NCI-H2081 (cell line): ENCODE measurements around the gene PIP4K2C.
A peak's percentile ranks its signal among the peaks of the same experiment; 100 is the strongest.

Experiments
- DNase-seq, 2 experiments: peaks; one replicate each; lab custom pipeline; 2025; lab: John Stamatoyannopoulos, UW

Gene PIP4K2C

DNA sequence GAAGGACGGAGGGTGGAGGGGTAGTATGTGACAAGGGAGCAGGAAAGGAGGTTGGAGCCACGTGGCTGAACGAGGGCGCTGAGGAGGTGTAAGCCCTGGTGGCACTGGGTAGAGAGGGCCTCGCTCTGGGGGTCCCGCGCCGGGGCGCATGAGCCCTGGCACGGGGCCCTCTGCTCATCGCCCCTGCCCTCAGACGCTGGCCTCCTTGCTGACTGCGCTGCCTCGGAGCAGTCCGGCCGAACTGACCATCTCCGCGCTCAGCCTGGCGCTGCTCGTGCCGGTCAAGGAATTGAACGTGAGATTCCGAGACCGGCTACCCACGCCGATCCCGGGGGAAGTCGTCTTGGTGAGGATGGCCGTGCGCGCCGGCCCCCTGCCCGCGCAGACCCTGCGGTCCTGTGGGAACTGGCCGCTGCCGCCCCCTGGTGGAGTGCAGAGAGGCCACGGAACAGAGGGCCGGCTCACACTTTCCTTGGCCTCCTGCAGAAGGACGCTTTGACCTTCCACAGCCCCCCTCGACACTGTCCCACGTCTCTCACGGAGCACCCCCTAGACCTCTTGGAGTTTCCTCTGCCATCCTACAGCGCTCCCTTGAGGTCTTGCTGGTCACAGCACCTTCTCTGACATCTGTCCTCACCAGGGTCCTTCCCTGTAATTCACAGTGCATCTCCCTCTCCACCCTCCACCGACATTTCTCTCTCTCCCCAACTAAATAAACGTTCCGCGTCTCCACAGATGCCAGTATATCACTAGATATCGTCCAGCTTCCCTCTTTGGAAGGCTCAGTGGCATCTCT is 30.7 kb downstream of the PIP4K2C start:
- peak; percentile 39 to 62 for DNase-seq

DNA sequence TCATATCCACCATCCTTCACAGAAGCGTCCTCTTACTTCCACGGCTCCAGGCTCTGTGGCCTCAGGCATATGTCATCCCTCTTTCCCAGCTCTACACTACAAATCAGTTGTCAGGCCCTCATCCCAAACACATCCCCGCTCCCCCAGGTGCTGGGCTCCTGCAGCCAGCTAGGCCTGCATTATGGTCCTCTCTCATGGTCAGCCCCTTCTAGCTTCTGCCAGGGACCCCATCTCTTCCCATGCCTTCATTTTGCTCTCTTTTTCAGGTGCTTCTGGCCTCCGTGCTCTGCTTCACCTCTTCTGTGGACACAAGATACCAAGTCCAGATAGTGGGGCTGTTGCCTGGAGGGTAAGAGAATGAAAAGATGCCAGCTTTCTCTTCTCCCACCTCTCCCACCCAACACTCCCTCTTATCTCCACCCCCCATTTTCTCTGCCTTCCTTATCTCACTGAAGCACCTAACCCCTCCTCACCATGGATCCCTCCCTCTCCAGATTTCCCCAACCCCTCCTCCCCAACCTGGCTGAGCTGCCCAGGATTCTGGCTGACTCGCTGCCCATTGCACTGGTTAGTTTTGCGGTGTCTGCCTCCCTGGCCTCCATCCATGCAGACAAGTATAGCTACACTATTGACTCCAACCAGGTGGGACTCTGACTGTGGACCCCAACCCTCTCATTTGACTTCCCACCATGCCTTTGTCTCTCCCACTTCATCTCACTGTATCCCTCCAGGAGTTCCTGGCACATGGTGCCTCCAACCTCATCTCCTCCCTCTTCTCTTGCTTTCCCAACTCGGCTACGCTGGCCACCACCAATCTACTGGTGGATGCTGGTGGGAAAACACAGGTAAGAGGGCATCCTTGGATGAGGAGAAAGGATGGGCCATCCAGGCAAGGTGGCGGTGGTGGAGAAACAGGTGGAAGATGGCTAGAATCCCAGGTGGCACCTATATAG is 31.6 kb downstream of the PIP4K2C start:
- DNase-seq: no peak

DNA sequence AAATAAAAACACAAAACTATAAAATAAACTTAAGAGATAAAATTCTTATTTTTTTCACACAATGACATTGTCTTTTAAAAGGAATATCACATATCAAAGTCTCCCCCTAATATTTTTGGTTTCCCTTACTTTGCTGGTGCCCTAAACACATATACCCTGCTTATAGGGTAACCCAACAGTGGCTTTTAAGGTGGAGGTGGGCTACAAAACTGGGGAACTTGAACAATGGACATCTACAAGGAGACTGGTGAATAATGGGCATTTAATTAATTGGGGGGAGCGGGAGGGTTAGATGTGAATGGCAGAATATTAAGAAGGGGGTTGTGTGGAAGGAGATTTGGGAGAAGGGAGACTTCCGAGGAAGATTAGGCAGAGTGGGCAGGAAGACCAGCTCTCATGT is 32.4 kb downstream of the PIP4K2C start:
- no peak for DNase-seq

DNA sequence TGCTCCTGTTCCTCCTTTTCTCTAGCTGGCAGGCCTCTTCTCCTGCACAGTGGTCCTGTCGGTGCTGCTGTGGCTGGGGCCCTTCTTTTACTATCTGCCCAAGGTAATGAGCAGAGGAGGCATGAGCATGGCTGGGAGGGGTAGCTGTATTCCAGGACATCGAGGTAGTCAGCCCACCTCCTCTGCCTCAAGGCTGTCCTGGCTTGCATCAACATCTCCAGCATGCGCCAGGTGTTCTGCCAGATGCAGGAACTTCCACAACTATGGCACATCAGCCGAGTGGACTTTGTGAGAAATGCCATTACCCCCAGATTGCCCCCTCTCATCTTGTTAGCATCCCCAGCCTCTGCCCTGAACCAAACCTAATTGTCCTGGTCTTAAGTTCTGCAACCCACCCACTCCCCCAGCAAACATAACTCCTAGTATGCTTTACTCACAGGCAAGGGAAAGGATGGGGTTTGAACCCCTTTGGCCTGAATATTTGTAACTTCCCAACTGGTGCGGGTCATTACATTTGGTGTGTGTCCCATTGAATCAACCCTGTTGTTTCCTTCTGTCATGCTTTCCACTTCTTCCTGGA is 32.9 kb downstream of the PIP4K2C start:
- no peak for DNase-seq

DNA sequence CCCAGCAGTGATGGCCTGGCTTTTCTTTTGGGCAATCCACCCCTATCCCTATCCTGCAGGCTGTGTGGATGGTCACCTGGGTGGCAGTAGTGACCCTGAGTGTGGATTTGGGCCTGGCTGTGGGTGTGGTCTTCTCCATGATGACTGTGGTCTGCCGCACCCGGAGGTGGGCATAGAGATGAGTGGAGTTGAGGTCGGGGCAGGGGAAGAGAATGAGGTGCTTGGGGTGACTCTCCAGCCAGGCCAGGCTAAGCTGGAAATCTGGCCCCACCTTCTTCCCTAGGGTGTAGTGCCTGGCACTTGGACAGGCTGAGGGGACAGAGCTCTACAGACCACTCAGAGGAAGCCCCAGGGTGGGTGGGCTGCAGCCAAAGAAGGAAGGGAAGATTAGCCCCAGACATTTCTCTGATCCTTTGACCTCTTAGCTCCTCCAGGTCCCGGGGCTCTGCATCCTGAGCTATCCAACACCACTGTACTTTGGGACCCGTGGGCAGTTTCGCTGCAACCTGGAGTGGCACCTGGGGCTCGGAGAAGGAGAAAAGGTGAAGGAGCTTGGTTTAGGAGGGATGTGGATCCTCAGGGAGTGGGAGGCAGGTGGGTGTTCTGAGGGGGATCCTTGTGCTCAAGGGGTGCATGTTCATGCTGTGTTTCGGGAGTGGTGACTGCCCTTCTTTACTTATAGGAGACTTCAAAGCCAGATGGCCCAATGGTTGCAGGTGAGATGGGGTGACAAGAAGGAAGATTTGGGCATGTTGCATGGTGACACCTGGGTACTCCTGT is 33.6 kb downstream of the PIP4K2C start:
- no peak for DNase-seq

DNA sequence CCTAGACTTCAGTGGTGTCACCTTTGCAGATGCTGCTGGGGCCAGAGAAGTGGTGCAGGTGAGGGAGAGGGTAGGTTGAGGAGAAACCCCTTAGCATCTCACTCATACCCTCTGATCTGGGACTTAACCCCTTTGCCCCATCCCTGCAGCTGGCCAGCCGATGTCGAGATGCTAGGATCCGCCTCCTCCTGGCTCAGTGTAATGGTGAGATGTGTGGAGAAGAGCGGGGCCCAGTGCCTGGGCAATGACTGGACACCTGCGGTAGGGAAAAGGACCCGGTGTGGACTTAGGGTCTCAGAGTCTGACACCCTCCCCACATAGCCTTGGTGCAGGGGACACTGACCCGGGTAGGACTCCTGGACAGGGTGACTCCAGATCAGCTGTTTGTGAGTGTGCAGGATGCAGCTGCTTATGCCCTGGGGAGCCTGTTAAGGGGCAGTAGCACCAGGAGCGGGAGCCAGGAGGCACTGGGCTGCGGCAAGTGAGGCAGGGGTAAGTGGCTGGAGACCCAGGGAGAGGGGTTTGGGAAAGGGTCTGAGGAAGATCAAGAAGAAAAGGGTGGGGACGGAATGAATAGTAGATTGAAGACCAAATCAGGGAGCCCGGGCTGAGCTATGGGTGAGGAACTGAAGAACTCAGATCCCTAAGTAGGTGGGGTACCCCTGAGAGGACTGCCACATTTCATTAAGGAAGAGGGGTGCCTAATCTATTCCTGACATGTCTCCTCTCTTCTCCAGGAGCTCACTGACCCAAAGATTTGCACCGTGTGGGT is 34.5 kb downstream of the PIP4K2C start:
- no peak for DNase-seq

DNA sequence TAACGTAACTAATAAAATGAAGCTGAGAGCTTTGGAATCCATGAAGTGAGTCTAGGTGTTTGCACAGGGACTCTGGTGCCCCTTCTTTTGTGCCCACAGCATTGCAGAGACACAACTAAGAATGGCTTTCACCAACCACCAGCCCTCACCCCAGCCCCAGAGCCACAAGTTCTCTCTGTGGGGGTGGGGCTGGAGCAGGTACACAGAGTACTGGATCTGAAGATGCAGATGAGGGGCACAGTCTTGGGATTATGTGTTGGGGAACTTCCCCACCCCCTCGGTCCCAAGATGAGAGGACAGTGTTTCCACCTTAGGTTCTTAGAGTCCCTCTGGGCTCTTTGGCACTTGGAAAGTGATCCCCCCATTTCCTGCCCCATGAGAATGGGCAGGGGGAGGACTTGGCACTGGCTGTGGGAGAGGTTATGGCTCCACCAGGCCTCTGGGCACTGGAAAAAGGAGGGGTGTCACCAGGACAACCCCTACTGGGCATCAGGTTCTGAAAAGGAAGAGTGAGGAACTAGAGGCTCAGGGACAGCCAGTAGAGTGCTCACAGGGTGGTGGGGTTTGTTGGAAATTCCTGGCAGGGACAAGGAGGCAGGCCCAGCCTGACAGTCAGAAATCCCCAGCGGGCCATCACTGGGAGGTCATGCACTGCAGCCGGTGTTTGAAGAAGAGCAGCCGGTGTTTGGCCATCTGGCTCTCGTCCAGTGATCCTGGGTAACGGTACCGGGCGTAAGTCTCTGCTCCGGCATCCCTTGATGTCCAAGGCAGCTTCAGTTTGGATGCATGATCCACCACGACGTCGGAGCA is 35.3 kb downstream of the PIP4K2C start:
- DNase-seq: no peak

DNA sequence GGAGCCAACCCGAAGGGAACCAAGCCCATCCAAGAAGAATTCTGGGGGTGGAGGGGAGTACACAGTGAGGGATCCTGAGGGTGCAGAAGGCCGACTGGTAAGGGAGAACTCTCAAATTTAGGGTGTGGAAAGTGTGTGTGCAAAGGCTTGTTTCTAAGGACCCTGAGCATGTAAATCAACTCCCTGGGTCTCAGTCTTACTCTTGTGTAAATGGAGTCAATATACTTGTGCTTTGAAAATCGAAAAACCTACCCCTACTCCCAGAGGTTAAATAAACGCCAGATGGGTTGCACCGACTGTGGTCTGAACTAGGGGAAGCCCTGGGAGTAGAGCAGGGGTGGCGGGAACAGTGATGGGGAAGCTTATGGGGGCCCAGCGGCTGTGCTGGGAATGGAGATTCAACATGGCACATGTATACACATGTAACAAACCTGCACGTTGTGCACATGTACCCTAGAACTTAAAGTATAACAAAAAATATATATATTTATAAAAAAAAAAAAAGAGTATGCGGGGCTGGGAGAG is 36.0 kb downstream of the PIP4K2C start:
- DNase-seq: no peak

DNA sequence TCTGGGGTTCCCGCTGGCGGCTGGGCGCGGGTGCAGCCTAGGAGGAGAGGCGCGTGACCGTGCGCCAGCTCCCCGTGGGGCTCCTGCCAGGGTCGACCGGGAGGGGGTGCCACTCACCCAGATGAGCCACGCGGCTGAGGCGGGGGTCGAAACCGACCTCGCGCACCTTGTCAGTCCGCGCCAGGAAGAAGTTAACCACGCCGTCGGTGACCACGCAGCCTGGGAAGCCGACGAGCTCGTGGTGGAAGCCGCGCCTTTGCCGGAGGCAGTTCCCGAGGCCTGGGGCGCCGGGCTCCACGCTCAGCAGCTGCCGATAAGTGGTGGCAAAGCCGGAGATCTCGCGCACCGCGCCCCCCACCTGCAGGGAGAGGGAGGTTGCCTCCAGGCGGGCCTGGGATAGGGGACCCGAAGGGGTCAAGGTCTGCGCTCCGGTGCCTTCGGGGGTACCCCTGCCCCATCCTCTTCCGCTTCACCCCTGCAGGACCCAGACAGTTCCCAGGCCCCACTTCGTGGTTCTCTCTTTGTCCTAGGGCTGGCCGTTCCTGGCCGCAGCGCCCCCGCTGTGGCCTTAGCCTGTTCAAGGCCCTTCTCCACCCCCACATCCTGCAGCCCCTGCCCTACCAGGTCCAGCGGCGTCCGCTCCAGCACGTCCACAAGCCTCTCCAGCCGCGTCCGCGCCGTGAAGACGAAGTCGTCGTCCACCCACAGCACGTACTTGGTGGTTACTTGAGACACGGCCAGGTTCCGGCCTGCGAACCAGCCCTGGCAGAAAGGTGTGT is 36.7 kb downstream of the PIP4K2C start:
- DNase-seq: no peak

DNA sequence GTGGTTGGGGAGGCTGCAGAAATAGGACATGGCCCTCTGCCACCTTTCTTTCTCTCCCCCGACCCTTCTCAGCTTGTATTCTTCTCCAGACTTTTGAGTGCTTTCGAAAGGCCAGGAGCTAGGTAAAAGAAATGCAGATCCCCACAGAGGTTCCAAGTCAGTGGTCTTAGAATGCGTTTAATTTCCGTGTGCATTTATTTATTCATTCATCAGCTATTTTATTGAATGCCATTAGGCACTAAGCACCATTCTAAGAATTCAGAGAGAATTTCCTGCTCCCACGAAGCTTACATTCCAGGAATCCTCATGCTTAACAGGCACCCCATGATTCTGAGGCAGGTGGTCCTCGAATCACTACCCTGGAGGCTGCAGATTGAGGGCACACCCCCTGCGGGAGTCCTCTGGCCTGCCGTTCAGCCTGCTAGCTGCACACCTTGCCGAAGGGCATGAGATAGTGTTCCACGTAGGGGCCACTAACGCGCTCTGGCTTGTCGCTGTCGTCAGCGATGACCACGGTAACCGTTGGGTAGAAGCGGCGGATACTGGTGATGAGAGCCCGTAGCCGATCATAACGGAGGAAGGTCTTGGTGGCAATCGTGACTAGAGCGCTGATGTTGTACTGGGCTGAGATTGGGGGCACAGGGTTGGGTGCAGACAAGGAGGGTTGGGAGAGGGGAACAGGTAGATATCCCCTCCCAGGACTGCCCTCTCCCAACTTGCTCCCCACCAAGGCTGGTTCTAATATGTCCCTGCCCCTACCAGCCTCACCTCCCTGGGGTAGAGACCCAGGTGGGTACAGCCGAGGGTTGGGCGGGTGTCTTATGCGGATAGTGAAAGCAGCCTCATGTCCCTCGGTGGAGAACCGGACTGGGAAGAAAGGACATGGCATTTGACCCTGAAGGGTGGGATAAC is 37.5 kb downstream of the PIP4K2C start:
- DNase-seq: no peak

DNA sequence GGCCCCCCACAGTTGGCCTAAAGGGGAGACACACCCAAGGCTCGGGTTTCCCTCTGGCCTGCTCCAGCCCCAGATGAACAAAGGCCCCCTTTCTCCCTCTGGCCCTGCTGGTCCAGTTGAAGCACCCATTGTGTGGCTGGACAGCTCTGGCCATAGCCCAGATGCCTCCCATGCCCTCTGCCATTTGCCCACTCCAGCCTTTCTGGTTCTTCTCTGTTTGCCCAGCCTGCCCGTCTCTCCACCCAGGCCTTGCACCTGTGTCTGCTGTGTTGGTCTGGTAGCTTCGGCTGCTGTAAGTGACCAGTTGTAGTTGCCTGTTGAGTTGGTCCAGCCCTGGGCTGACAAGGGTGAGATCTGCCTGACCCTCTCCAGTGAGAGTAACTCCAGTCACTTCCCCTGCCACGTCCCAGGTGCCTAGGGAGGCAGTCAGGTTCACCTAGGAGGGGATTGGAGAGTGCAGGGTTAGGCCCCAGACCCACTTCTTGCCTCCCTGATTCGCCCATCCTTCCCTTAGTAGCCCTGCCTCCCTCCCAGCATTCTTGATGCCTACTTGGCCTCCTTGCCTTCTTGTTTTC is 39.0 kb downstream of the PIP4K2C start:
- DNase-seq: no peak

DNA sequence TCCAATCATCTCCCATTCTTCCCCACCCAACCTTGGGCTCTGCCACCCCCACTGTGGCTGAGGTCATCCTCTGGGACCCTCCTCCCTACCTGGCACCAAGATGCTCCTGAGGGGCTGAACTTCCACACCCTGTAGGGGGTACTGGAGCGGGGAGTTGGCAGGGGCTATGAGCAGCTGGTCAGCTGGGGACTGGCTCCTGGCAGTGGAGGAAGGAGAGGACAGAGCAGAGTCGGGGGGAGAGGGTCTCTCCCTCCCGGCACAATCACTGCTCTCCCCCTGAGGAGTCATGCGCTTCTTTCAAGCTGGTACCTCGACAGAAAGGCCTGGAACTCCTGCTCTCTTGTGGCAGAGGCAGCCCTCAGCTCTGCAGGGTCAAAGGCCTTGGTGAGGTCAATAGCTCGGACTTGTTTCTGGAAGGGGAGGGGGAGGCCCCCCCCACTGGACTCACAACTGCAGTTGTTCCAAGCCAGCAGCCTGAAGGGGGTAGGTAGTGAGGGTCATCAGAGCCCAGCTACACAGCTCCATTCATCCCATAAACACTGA is 40.0 kb downstream of the PIP4K2C start:
- no peak for DNase-seq

DNA sequence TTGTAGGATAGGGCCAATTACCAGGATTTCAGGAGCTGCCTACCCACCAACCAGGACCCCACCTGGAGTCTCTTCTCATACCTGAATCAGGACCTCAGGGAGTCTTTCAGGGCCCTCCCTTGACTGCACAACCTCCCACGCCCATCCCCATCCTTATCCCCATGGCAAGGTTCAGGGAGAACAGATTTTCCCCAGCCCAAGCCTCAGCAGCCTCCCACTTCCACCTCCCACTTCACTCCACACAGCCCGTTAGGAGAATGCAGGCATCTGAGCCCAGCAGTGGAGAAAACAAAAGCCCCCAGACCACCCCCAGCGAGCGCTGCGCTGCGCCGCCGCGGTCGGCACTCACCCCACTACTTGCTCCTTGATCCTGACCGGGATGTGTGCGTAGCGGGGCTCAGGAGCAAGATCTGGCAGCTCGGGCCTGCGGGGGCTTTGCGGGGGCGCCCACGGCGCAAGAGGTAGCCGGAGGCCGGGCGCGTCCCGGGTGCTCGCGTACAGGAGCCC is 40.6 kb downstream of the PIP4K2C start:
- no peak for DNase-seq

DNA sequence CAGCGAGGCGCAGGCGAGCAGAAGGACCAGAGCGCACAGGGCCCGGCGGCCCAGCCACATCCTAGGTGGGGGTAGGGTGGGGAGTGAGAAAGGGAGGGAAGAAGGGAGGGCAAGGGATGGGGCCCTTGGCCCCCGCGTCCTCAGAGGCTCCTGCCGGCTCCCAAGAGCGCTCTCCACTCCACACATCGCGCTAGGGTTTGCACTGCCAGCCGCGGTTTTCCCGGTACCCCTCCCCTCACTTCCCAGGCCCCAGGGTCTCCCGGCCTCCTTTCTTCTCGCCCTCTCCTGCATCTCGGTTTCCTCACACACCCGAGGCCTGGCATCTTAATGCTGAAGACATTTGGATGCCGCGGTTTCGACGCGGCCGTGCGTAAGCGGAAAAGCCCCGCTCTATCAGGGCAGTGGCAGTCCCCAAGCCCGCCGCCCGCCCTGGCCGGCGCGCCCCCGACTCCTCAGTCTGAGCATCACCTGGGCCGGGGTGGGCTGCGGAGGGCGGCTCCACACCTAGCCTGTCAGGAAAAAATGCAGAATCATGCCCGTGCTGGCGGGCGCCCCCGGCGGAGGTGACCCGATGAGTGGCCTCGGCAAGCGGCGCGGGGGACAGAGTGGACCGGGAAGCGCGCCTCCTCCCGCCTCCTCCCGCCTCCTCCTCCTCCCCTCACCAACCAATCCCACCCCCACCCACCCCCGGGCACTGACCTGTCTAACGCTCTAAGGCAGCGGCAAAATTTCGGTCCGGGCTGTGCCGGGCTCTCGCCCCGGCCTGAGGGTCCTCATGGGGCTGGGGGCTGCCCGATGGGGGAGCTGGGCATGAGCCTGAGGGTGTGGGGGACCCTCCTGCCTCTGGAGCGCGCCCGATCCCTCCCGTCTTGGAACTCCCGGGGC is 41.3 kb downstream of the PIP4K2C start:
- DNase-seq: peak in 1 of 2 experiments; percentile 20

DNA sequence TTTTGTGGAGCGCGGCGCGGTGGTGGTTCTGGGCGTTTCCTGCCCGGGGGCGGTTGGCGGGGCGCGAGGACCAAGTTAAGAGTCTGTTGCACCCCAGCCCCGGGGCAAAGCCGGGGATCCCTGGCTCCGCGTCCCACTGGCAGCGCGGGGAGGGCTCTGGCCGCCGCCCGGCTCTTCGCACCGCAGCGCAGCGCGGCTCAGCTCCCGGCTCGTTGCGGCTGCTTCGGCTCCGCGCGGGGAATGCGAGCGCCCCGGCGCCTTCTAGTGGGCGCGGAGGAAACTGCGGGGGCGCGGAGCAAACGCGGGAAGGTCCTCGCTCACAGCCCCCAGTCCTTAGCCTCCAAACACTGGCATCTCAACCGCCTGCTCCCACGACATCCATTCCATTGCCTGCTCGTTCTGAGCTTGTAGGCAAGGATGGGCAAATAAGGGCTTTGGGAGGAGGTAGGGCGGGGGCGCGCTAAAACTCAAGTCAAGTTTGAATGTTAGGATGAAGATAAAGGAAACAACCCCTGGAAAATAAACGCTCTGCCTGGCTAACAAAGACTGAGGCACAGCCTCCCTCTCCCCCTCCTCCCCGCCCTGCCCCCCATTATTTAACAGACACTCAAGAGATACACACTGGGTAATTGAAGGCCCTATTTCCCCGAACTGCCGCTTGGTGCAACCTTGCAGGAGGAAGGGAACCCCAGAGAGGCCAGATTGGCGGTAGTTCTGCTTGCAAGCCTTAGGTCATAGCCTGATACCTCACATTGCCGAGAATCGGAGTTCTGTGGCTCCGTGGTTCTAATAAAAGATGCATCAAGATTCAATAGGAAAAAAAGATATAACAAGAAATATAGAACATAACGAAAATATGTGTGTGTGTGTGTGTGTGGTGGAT is 42.2 kb downstream of the PIP4K2C start, which contains the start of gene B4GALNT1:
Gene B4GALNT1 (minus strand): TSS at position 244 of the 883 bp plus-strand sequence. CDS start 1,069 bp downstream, outside the sequence.
- DNase-seq: peak; percentile 68 to 81
